ENCODE measurements around the gene PROZ.

PROZ gene

DNA sequence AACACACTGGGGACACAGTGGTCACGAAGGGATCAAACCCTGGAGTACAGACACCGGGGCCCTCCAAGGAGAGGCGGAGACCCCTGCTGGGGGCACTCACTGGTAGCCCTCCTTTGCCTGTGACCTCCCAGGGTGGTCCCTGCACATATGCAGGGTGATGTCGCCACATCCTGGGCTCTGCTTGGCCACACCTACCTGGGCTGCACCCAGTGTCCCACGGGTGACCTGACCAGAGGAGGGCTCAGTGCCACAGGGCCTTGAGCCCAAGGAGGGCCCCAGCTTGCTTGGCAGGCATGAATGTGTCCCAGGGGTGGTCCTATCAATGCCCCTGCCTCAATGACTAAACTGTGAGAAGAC, 45.9 kb downstream of the PROZ start:
- Histone ChIP-seq H3K27ac (ENCODE audit: low read depth, low read length) (no peak overlapping the region), H3K4me1 (ENCODE audit: control insufficient read depth in 1 of 2, insufficient read depth in 2 of 2, low read length in 2 of 2) (peaks cover 5 to 21% of the 10 kb centered on the region in 2 donors), H3K27me3 (ENCODE audit: control insufficient read depth in 1 of 2, insufficient read depth in 2 of 2, low read length in 2 of 2) (no peaks in the 10 kb centered on the region)

DNA sequence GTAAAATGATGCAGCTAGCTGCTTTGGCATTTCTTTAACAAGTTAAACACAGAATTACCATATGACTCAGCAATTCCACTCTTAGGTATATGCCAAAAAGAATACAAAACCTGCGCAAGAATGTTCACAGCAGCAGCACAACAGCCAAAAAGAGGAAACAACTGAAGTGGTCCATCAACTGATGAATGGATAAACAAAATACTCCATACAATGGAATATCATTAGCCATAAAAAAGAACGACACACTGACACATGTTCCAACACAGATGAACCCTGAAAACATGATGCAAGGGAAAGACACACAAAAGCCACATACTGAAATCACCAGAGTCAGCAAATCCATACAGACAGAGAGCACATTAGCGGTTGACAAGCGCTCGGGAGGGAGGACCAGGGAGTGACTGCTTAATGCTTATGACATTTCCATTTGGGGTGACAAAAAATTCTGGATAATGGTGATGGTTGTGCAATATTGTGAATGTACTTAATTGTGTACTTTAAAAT, 47.0 kb downstream of the PROZ start:
- peaks cover 9 to 21% of the 10 kb centered on the region in 2 donors for H3K4me1 ChIP-seq (ENCODE audit: control insufficient read depth in 1 of 2, insufficient read depth in 2 of 2, low read length in 2 of 2)
- no peaks in the 10 kb centered on the region for H3K27me3 ChIP-seq (ENCODE audit: control insufficient read depth in 1 of 2, insufficient read depth in 2 of 2, low read length in 2 of 2)
- peaks cover 0 to 15% of the 10 kb centered on the region in 2 donors for H3K36me3 ChIP-seq (ENCODE audit: control insufficient read depth in 1 of 2, insufficient read depth in 2 of 2, low read length in 2 of 2)
- no peaks in the 10 kb centered on the region for H3K9me3 ChIP-seq (ENCODE audit: control insufficient read depth in 1 of 2, low read length in 2 of 2)
- H3K4me3 ChIP-seq (ENCODE audit: low read depth in 1 of 2, low read length in 2 of 2), result no peak overlapping the region
- H3K9ac ChIP-seq (ENCODE audit: low read depth in 1 of 2, low read length in 2 of 2), result no peak overlapping the region
- no peak overlapping the region for H3K27ac ChIP-seq (ENCODE audit: low read depth, low read length)

More for the DNA sequence above, 45.9 kb downstream of the PROZ start:
- no peak overlapping the region for H3K9ac ChIP-seq (ENCODE audit: low read depth in 1 of 2, low read length in 2 of 2)
- H3K9me3 ChIP-seq (ENCODE audit: control insufficient read depth in 1 of 2, low read length in 2 of 2), result no peaks in the 10 kb centered on the region
- no peak overlapping the region for H3K4me3 ChIP-seq (ENCODE audit: low read depth in 1 of 2, low read length in 2 of 2)
- H3K36me3 ChIP-seq (ENCODE audit: control insufficient read depth in 1 of 2, insufficient read depth in 2 of 2, low read length in 2 of 2), result peaks cover 0 to 25% of the 10 kb centered on the region in 2 donors

DNA sequence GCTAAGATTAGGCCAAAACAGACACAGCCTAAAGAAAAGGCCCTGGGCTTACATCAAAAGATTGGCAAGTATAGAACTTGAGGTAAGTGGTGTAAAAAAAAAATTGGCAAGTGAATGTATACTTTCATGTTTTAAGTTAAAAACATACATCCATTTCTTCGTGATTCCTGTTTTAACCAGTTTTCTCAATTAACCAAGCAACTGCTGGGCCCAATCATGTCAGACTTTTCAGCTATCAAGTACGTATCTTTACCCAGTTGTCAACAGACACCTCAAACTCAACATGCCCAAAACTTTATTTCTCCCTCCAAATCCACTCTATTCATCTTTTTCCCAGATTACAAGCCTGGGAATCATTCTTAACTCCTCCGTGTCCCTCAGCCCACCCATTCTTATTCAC, 49.0 kb downstream of the PROZ start:
- H3K9ac ChIP-seq (ENCODE audit: low read depth in 1 of 2, low read length in 2 of 2), result peak overlapping the region; percentile 81 to 96
- H3K27me3 ChIP-seq (ENCODE audit: control insufficient read depth in 1 of 2, insufficient read depth in 2 of 2, low read length in 2 of 2), result no peaks in the 10 kb centered on the region
- H3K36me3 ChIP-seq (ENCODE audit: control insufficient read depth in 1 of 2, insufficient read depth in 2 of 2, low read length in 2 of 2), result peaks cover 3 to 24% of the 10 kb centered on the region in 2 donors
- no peaks in the 10 kb centered on the region for H3K9me3 ChIP-seq (ENCODE audit: control insufficient read depth in 1 of 2, low read length in 2 of 2)
- H3K4me3 ChIP-seq (ENCODE audit: low read depth in 1 of 2, low read length in 2 of 2), result peak overlapping the region; percentile 89
- H3K27ac ChIP-seq (ENCODE audit: low read depth, low read length), result no peak overlapping the region
- peaks cover 19 to 28% of the 10 kb centered on the region in 2 donors for H3K4me1 ChIP-seq (ENCODE audit: control insufficient read depth in 1 of 2, insufficient read depth in 2 of 2, low read length in 2 of 2)

DNA sequence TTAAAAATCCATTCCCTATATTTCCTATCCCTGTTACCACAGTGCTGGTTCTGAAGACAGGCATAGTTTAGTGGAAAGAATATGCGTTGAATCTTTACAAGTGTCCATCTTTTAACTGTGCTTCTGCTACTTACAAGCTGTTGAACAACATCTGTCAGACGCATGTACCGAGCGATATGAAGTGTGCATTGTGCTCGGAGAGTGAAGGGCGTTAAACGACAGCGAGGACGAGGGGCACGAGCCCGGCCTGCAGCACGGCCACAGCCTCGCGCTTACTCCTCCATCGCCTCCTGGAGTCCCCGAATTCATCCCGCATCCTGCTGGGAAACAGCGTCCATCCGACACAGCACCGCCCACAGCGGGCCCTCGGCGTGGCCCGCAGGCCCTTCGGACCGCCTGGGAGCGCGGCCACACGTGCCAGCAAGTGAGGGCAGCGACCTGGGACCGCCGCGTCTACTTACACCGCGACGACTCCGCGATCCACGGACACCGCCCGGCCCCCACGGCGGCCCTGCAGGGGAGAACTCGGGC, 49.5 kb downstream of the PROZ start:
- Histone ChIP-seq H3K4me1 (ENCODE audit: control insufficient read depth in 1 of 2, insufficient read depth in 2 of 2, low read length in 2 of 2) (peaks cover 19 to 28% of the 10 kb centered on the region in 2 donors), H3K9me3 (ENCODE audit: control insufficient read depth in 1 of 2, low read length in 2 of 2) (no peaks in the 10 kb centered on the region), H3K27me3 (ENCODE audit: control insufficient read depth in 1 of 2, insufficient read depth in 2 of 2, low read length in 2 of 2) (no peaks in the 10 kb centered on the region), H3K9ac (ENCODE audit: low read depth in 1 of 2, low read length in 2 of 2) (peak overlapping the region; percentile 81 to 96), H3K36me3 (ENCODE audit: control insufficient read depth in 1 of 2, insufficient read depth in 2 of 2, low read length in 2 of 2) (peaks cover 3 to 24% of the 10 kb centered on the region in 2 donors), H3K27ac (ENCODE audit: low read depth, low read length) (peak overlapping the region; percentile 98), H3K4me3 (ENCODE audit: low read depth in 1 of 2, low read length in 2 of 2) (peak overlapping the region; percentile 89)

DNA sequence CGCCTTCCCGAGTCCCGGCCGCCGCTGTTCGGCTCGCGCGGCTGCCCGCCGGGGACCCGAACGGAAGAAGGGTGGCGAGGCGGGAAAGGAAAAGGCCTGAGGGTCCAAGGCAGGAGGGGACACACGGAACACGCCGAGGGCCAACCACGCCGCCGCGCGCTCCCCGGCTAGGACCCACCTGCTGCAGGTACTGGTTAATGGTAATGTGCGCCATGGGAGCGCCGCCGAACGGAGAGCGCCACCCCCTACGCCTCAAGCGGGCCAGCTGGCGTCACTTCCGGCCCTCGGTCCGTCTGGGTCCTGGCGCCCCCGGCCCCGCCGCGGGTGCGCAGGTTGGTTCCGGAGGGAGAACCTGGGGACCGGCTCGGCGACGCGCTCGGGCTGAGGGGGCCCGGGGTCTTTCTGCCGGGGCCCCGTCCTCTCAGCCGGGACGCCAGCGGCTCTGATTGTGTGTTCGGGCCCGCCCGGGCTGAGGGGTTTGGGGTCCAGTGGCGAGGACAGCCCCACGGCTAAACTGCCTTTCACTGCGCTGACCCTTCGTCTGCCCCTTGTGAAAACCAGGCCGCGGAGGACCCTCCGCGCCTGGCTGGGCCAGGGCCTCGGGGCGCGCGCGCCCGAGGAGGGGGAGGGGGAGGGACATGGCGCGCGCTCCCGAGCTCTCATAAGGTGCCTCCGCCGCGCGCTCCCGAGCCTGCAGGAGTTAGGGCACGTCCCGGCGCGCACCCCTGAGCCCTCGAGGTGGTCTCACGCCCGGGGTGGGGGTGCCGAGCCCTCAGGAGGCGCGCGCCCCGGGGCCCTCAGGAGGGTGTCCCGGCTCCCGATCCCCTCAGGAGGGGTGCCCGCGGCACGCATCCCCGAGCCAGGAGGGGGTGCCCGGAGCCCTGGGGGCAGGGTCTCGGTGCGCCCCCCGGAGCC, 50.2 kb downstream of the PROZ start, which contains the start of gene PCID2:
PCID2 (minus strand) TSS at position 249 of the 915 bp plus-strand sequence; CDS start at position 214, 35 bp downstream.
- Histone ChIP-seq H3K4me1 (ENCODE audit: control insufficient read depth in 1 of 2, insufficient read depth in 2 of 2, low read length in 2 of 2) (peaks cover 19 to 28% of the 10 kb centered on the region in 2 donors), H3K4me3 (ENCODE audit: low read depth in 1 of 2, low read length in 2 of 2) (peak within 1 kb of the TSS; percentile 89)

DNA sequence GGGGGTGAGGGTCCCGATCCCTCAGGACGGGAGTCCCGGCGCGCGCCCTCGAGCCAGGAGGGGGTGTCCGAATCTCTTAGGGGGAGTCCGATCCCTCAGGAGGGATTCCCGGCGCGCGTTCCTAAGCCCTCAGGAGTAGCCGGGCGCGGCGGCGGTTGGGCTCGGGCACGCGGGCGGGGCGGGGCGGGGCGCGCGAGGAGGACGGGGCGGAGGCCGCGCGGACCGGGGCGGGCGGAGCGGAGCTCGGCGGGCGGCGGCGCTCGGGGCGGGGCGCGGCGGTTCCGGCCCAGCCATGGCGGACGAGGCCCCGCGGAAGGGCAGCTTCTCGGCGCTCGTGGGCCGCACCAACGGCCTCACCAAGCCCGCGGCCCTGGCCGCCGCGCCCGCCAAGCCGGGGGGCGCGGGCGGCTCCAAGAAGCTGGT, 50.9 kb downstream of the PROZ start, which contains the start of gene CUL4A:
CUL4A (plus strand) TSS at position 278 of the 423 bp plus-strand sequence; CDS start at position 293, 15 bp downstream.
- peak within 1 kb of the TSS; percentile 98 for H3K27ac ChIP-seq (ENCODE audit: low read depth, low read length)
- no peaks in the 10 kb centered on the region for H3K9me3 ChIP-seq (ENCODE audit: control insufficient read depth in 1 of 2, low read length in 2 of 2)
- H3K36me3 ChIP-seq (ENCODE audit: control insufficient read depth in 1 of 2, insufficient read depth in 2 of 2, low read length in 2 of 2), result peaks cover 8 to 18% of the 10 kb centered on the region in 2 donors
- H3K4me1 ChIP-seq (ENCODE audit: control insufficient read depth in 1 of 2, insufficient read depth in 2 of 2, low read length in 2 of 2), result peaks cover 19 to 28% of the 10 kb centered on the region in 2 donors
- H3K27me3 ChIP-seq (ENCODE audit: control insufficient read depth in 1 of 2, insufficient read depth in 2 of 2, low read length in 2 of 2), result no peaks in the 10 kb centered on the region
- H3K4me3 ChIP-seq (ENCODE audit: low read depth in 1 of 2, low read length in 2 of 2), result peak within 1 kb of the TSS; percentile 89
- H3K9ac ChIP-seq (ENCODE audit: low read depth in 1 of 2, low read length in 2 of 2), result peak within 1 kb of the TSS; percentile 81 to 96

More for the DNA sequence above, 50.2 kb downstream of the PROZ start, which contains the start of gene PCID2:
- Histone ChIP-seq H3K9me3 (ENCODE audit: control insufficient read depth in 1 of 2, low read length in 2 of 2) (no peaks in the 10 kb centered on the region), H3K9ac (ENCODE audit: low read depth in 1 of 2, low read length in 2 of 2) (peak within 1 kb of the TSS; percentile 81 to 96), H3K36me3 (ENCODE audit: control insufficient read depth in 1 of 2, insufficient read depth in 2 of 2, low read length in 2 of 2) (peaks cover 7 to 24% of the 10 kb centered on the region in 2 donors), H3K27me3 (ENCODE audit: control insufficient read depth in 1 of 2, insufficient read depth in 2 of 2, low read length in 2 of 2) (no peaks in the 10 kb centered on the region), H3K27ac (ENCODE audit: low read depth, low read length) (peak within 1 kb of the TSS; percentile 98)

DNA sequence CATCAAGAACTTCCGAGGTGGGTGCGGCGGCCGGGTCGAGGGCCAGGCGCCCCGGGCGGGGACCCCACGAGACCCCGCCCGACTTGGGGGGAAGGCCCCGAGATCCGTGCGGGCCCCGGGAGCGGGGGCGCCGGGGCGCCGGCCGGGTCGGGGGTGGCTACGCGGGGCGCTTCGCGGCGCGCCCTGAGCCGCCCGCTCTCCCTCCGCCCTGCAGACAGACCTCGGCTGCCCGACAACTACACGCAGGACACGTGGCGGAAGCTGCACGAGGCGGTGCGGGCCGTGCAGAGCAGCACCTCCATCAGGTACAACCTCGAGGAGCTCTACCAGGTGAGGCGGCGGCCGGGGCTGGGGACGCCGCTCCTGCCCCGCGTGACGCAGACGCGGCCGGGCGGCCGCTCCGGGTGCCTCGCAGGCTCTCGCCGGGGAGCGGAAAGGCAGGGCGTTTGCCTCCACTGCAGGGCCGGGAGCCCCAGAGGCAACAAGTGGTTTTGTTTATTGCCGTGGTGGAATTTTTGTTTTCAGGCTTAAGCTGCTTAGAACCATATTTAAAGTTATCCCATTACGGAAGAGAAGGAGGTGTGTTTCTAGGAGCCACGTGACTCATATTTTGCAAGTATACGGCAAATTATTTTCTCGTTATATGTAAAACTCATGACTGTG, 51.4 kb downstream of the PROZ start:
- Histone ChIP-seq H3K27me3 (ENCODE audit: control insufficient read depth in 1 of 2, insufficient read depth in 2 of 2, low read length in 2 of 2) (no peaks in the 10 kb centered on the region), H3K4me1 (ENCODE audit: control insufficient read depth in 1 of 2, insufficient read depth in 2 of 2, low read length in 2 of 2) (peaks cover 19 to 28% of the 10 kb centered on the region in 2 donors), H3K4me3 (ENCODE audit: low read depth in 1 of 2, low read length in 2 of 2) (peak overlapping the region; percentile 77 to 84), H3K36me3 (ENCODE audit: control insufficient read depth in 1 of 2, insufficient read depth in 2 of 2, low read length in 2 of 2) (peaks cover 8 to 15% of the 10 kb centered on the region in 2 donors), H3K9ac (ENCODE audit: low read depth in 1 of 2, low read length in 2 of 2) (peak overlapping the region; percentile 45 to 55), H3K9me3 (ENCODE audit: control insufficient read depth in 1 of 2, low read length in 2 of 2) (no peaks in the 10 kb centered on the region), H3K27ac (ENCODE audit: low read depth, low read length) (peak overlapping the region; percentile 79)

DNA sequence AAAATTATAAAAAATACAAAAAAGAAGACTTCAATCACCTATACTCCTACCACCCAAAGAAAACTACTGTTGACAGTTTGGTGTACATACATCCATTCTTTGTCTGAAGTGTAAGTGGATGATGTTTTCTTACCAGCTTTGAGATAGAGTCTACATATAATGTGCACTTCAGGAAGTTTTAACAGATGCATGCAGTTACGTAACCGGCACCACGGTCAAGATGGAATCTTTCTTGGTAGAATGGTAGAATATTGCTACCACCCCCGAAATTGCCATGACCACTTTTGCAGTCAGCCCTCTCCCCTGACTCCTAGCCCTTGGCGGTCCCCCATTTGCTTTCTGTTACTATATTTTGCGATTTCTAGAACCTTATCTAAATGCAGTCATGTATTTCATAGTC, 52.4 kb downstream of the PROZ start:
- Histone ChIP-seq H3K4me3 (ENCODE audit: low read depth in 1 of 2, low read length in 2 of 2) (peak overlapping the region in 1 of 2 donors; percentile 84), H3K27ac (ENCODE audit: low read depth, low read length) (no peak overlapping the region), H3K27me3 (ENCODE audit: control insufficient read depth in 1 of 2, insufficient read depth in 2 of 2, low read length in 2 of 2) (no peaks in the 10 kb centered on the region), H3K9me3 (ENCODE audit: control insufficient read depth in 1 of 2, low read length in 2 of 2) (no peaks in the 10 kb centered on the region), H3K9ac (ENCODE audit: low read depth in 1 of 2, low read length in 2 of 2) (peak overlapping the region in 1 of 2 donors; percentile 55), H3K4me1 (ENCODE audit: control insufficient read depth in 1 of 2, insufficient read depth in 2 of 2, low read length in 2 of 2) (peaks cover 25 to 34% of the 10 kb centered on the region in 2 donors), H3K36me3 (ENCODE audit: control insufficient read depth in 1 of 2, insufficient read depth in 2 of 2, low read length in 2 of 2) (peaks cover 8 to 12% of the 10 kb centered on the region in 2 donors)

DNA sequence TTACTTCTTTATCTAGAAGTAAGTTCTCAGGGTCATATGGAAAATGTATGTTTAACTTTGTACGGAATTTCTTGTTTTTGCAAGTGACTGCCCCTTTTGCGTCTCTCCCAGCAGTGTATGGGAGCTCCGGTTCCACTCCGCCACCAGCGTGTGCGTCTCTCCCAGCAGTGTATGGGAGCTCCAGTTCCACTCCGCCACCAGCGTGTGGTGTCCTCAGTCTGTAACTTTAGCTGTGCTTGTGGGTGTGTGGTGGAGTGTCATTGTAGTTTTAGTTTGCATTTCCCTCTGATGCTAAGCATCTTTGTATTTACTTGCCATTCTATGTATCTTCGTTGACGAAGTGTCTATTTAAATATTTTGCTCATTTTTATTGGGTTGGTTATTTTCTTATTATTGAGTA, 53.3 kb downstream of the PROZ start:
- Histone ChIP-seq H3K9me3 (ENCODE audit: control insufficient read depth in 1 of 2, low read length in 2 of 2) (no peaks in the 10 kb centered on the region), H3K27me3 (ENCODE audit: control insufficient read depth in 1 of 2, insufficient read depth in 2 of 2, low read length in 2 of 2) (no peaks in the 10 kb centered on the region), H3K4me3 (ENCODE audit: low read depth in 1 of 2, low read length in 2 of 2) (no peak overlapping the region), H3K27ac (ENCODE audit: low read depth, low read length) (no peak overlapping the region), H3K36me3 (ENCODE audit: control insufficient read depth in 1 of 2, insufficient read depth in 2 of 2, low read length in 2 of 2) (peaks cover 8 to 9% of the 10 kb centered on the region in 2 donors), H3K9ac (ENCODE audit: low read depth in 1 of 2, low read length in 2 of 2) (no peak overlapping the region), H3K4me1 (ENCODE audit: control insufficient read depth in 1 of 2, insufficient read depth in 2 of 2, low read length in 2 of 2) (peaks cover 31 to 36% of the 10 kb centered on the region in 2 donors)

Measured in duodenal mucosa (tissue), 2 donors.